Ovary (tissue), 10 donors: ENCODE results near the gene PAQR5. TPM values are rescaled to one million over a fixed set of nuclear protein-coding genes. Genes with fewer than 3 reads are reported as not detected.

Source experiments
- DNase-seq, 5 donors: peaks; one replicate each; pipeline ENCODE4 v3.0.0-alpha.2; 2019 to 2020
- H3K27ac ChIP-seq, 2 donors: fragments of 200-600 bp; one replicate each; pipeline versions ENCODE4 v1.5.1 to v1.8.0; 2019 to 2022
- H3K27me3 ChIP-seq: fragments of 200-600 bp; one replicate; pipeline ENCODE4 v1.8.0; 2022
- H3K36me3 ChIP-seq: fragments of 200-600 bp; sonication (generic); one replicate; pipeline ENCODE4 v1.5.1; 2019
- H3K4me1 ChIP-seq: one replicate; pipeline ENCODE4 v1.8.1; 2013; ENCODE audit warnings: mild to moderate bottlenecking, moderate library complexity; ENCODE audit not compliant: insufficient read depth
- H3K4me3 ChIP-seq: fragments of 200-600 bp; sonication (generic); one replicate; pipeline ENCODE4 v1.5.1; 2017
- H3K9me3 ChIP-seq, 2 donors: fragments of 200-600 bp in 1 of 2; sonication (generic) in 1 of 2; one replicate each; pipeline versions ENCODE4 v1.5.1 to v1.8.1; 2013 to 2019; ENCODE audit warnings: mild to moderate bottlenecking in 1 of 2, moderate library complexity in 1 of 2
- CTCF ChIP-seq, 3 donors: fragments of 450-650 bp in 2 of 3; fragments of 200-600 bp in 1 of 3; IDR thresholded peaks; one replicate each; pipeline versions ENCODE4 v1.5.1 to v1.8.0; 2016 to 2022; ENCODE audit warnings: antibody characterized with exemption in 3 of 3, mild to moderate bottlenecking in 1 of 3
- EP300 ChIP-seq: sonication (generic); formaldehyde crosslinking; IDR thresholded peaks from one replicate; pipeline ENCODE4 v1.6.1; 2017; ENCODE audit warnings: antibody characterized with exemption
- POLR2A ChIP-seq: fragments of 450-650 bp; IDR thresholded peaks from one replicate; pipeline ENCODE4 v1.6.1; 2017; ENCODE audit warnings: antibody characterized with exemption, mild to moderate bottlenecking, moderate library complexity
- WGBS, 3 donors: extraction: QIAGEN DNeasy Blood & Tissue Kit in 1 of 3; methylation state at CpG; one replicate each; pipeline versions ENCODE4 v1.1.5 to v1.1.7; 2013 to 2017; 5-methylcytosine and 5-hydroxymethylcytosine counted together
- intact Hi-C, 4 donors: fragments of 100-400 bp; cut with DNase I; formaldehyde crosslinking; loops; one replicate each; pipeline versions ENCODE4 v1.11.0 to v1.15.1; 2022 to 2023
- long read RNA-seq, 3 donors: library from polyadenylated mRNA in 2 of 3; unstranded in 2 of 3; transcript quantifications; one replicate each; pipeline ENCODE4 v2.0.0 and lab custom pipeline, GENCODE V29; 2021 to 2026
- polyA plus RNA-seq, 2 donors: library from polyadenylated mRNA; stranded (reverse); fragments of 200-250 nt in 1 of 2; fragments of 350-450 nt in 1 of 2; fragmentation: Illumina TruSeq in 1 of 2; extraction: RNeasy Lipid Tissue Mini Kit (QIAGEN cat#74804) in 1 of 2; gene quantifications; one replicate each; pipeline ENCODE4 v1.2.3, GENCODE V29; 2013 to 2014
- total RNA-seq, 7 donors: library from RNA; depleted of rRNA in 2 of 7; stranded (reverse); fragments of >200 nt in 2 of 7; fragmentation: NEBNext Ultra II Directional in 3 of 7; extraction: Animal tissue kit (Norgen Biotek cat#: 25700) in 3 of 7; gene quantifications; one replicate each; pipeline versions ENCODE4 v1.1.0 to v1.2.4, GENCODE V29; 2016 to 2023
- donor health status: DM: no; HTN: no; CAD: no; lungs with moderate emphysema.
- donor health status: DM: no; HTN: no; CAD: no.
- donor health status: Bipolar disorder and iron deficiency.
- donor health status: DM: yes; HTN: yes; CAD: no.
- donor health status: DM: no; HTN: no; CAD: no.
- donor health status: DM: yes; HTN: yes; CAD: no.

Gene PAQR5
- 1 to 10 TPM in 1 of 7 donors, under 1 TPM in 6; 0.12 to 1.7 (median 0.66) TPM for total RNA-seq
- polyA plus RNA-seq, result 1 to 10 TPM in 1 of 2 donors, under 1 TPM in 1; 0.48 to 2.4 TPM
- long read RNA-seq, donor 1, result 0 reads
- long read RNA-seq, donor 2, full-length matches to known transcripts, result 1 of 1 reads
- long read RNA-seq, donor 2, partial matches to known transcripts, result 0 of 1 reads
- long read RNA-seq, donor 2, other reads (novel, unspliced or antisense), result 0 of 1 reads
- long read RNA-seq, donor 3, full-length matches to known transcripts, result 1 of 2 reads
- long read RNA-seq, donor 3, partial matches to known transcripts, result 0 of 2 reads
- long read RNA-seq, donor 3, other reads (novel, unspliced or antisense), result 1 of 2 reads

DNA sequence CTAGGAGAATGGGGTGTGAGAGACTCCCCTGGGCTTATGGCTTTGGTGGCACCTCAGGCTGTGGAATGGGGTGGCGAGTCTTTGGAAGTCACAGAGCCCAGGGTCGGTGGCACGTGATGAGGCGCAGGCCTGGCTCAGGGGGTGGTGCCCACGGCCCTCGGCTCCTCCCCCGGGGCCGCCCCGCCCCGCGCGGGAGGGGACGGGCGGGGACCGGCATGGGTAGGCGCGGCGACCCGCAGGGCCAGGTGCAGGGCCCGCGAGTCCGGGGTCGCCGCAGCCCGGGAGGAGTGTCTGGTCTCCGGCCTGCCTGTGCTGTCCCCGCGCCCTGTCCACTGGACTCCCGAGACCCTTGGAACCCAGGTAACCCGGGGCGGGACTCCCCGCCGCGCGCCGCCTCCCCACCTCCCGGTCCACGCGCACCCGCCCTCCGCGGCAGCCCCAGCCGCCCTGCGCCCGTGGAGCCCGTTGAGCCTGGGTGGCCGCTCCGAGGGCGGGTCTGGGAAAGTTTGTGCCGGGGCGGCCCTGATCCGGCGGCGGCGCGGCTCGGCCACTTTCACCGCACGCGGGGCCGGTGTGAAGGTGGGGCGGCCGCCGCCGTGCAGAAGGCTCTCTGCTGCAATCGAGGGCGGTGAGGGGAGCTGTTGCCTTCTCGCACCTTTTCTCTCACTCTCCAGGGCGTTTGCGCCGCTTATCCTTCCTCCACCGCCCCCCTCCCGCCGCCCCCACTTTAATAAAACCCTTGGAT, at the start of gene PAQR5:
Gene PAQR5 (plus strand): TSS at position 216 of the 745 bp plus-strand sequence. CDS start 61,169 bp downstream, outside the sequence.
- H3K27me3 ChIP-seq, result no peaks in the 10 kb centered on the region
- peak within 1 kb of the TSS; percentile 33 for H3K4me3 ChIP-seq
- peak in 2 of 5 donors; percentile 25 to 45 for DNase-seq
- no peaks in the 10 kb centered on the region for H3K36me3 ChIP-seq
- no peak for TF ChIP-seq EP300
- TF ChIP-seq CTCF (IDR thresholded peaks at IDR 0.05), result no peak
- no peak for TF ChIP-seq POLR2A
- H3K9me3 ChIP-seq, result no peaks in the 10 kb centered on the region
- intact Hi-C loops, result no loop called here
- no peaks in the 10 kb centered on the region for H3K4me1 ChIP-seq
- no peak within 1 kb of the TSS for H3K27ac ChIP-seq
- WGBS, 3 donors, result 2 to 3% (median 2%) methylated on average over 50 to 74 of the region's 74 CpGs

GRCh38 chr15:69253156-69253555, 45.6 kb upstream of the PAQR5 start:
- Histone ChIP-seq H3K27me3 (no peaks in the 10 kb centered on the region), H3K9me3 (no peaks in the 10 kb centered on the region), H3K36me3 (no peaks in the 10 kb centered on the region), H3K4me3 (no peak overlapping the region), H3K4me1 (no peaks in the 10 kb centered on the region), H3K27ac (no peak overlapping the region)
- WGBS, 3 donors, result 16 to 24% (median 18%) methylated on average over 3 of the region's 3 CpGs
- intact Hi-C loops, result no loop called here
- no peak for TF ChIP-seq EP300
- no peak for TF ChIP-seq POLR2A
- no peak for TF ChIP-seq CTCF (IDR thresholded peaks at IDR 0.05)
- DNase-seq, result no peak

DNA sequence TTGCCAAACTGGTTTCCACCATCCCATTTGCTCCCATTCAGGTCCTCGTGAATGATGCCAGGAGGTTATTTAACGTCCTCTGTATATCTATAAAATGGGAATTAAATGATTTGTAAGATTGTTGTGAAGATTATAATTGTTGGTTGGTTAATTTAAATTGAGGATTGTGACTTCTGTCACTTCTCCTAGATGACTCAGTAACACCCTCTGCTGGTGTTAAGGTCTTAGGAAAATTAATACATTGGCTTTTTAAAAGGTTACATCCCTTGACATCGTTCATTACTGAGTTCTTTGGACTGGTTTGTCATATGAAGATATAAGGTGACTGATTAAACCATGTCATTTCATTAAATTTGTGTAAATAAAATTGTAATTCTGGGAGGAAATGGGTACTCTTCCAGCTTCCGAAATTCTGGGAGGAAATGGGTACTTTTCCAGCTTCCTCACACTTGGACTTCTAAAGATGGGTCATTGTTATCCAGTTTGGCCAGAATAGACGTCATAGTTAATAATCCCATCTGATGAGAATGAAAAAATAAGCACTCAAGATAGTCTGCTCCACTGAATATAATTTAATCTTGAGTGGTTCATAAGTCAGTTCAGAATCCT, 33.3 kb upstream of the PAQR5 start:
- no peak for DNase-seq
- TF ChIP-seq POLR2A (no peak), EP300 (no peak), CTCF (IDR thresholded peaks at IDR 0.05) (no peak)
- no peak overlapping the region for H3K4me3 ChIP-seq
- H3K27ac ChIP-seq, result no peak overlapping the region
- H3K27me3 ChIP-seq, result no peaks in the 10 kb centered on the region
- no peaks in the 10 kb centered on the region for H3K9me3 ChIP-seq
- H3K4me1 ChIP-seq, result no peaks in the 10 kb centered on the region
- intact Hi-C loops, result loop anchor here in 2 of 4 donors (10.0 kb wide), 2 partner anchors 201 to 211 kb away; no protein-coding TSS in a partner anchor
- WGBS, 3 donors, result 53 to 55% (median 53%) methylated on average over 5 of the region's 5 CpGs
- H3K36me3 ChIP-seq, result no peaks in the 10 kb centered on the region

DNA sequence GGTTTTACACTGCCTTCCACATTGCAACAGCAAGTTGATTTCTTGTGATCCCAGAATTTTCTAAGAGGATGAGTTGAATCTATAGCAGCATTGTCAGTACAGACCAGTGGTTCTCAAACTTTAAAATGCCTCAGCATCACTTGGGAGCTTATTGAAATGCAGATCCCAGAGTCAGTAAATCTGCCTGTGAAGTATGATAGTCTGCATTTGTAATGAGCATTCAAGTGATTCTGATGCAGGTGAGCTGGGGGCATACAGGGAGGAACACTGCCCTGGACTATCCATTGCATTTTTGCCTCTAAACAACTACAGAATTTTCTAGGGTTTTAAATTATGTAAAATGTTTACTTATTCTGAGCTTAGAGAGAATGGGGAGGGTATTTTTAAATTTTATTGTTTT, 27.5 kb upstream of the PAQR5 start:
- DNase-seq, result no peak
- no peaks in the 10 kb centered on the region for H3K36me3 ChIP-seq
- no peak for TF ChIP-seq POLR2A
- TF ChIP-seq CTCF (IDR thresholded peaks at IDR 0.05), result no peak
- no peak for TF ChIP-seq EP300
- no peak overlapping the region for H3K27ac ChIP-seq
- no peak overlapping the region for H3K4me3 ChIP-seq
- H3K9me3 ChIP-seq, result no peaks in the 10 kb centered on the region
- H3K4me1 ChIP-seq, result peaks cover 3% of the 10 kb centered on the region
- H3K27me3 ChIP-seq, result no peaks in the 10 kb centered on the region
- intact Hi-C loops, result no loop called here
